BJ (cell line): ENCODE data around the gene C10orf143. TPM values are rescaled to one million over a fixed set of nuclear protein-coding genes. Genes with fewer than 3 reads are reported as not detected.
"Not testable (repeated sequence)": the region's sequence is repeated elsewhere in the genome, so short reads cannot be mapped to it uniquely, and the experiment has no call there.

ENCODE experiments used
- CTCF ChIA-PET: fragments of 350-600 bp; formaldehyde crosslinking; extraction: SDS; loops from one replicate; lab custom pipeline; 2021; ENCODE audit warnings: antibody characterized with exemption, inconsistent platforms; lab: Yijun Ruan, JAX
- POLR2A ChIA-PET: fragments of 300-600 bp; sonication (Branson Sonifier 250); formaldehyde crosslinking; extraction: SDS; loops from one replicate; lab custom pipeline; 2021; ENCODE audit warnings: antibody characterized with exemption; lab: Charles Lee
- DNase-seq: peaks from one replicate; pipeline ENCODE4 v3.0.0-alpha.2; 2011; ENCODE audit warnings: low read depth
- H3K27me3 ChIP-seq: 2 replicates; pipeline ENCODE4 v1.6.0; 2011; ENCODE audit warnings: low read length; ENCODE audit not compliant: control insufficient read depth, insufficient read depth
- H3K36me3 ChIP-seq: 2 replicates; pipeline ENCODE4 v1.5.1; 2011; ENCODE audit warnings: low read length; ENCODE audit not compliant: control insufficient read depth, insufficient read depth
- H3K4me3 ChIP-seq: 2 replicates; pipeline ENCODE4 v1.5.1; 2011; ENCODE audit warnings: low read depth, mild to moderate bottlenecking, control low read depth, low read length
- polyA plus RNA-seq: library from polyadenylated mRNA; depleted of rRNA; stranded (reverse); fragments of >200 nt; gene quantifications from 2 replicates; pipeline ENCODE4 v1.2.3, GENCODE V29; 2011
- TF ChIP-seq, protein P1 (sequence below): IDR thresholded peaks from 2 replicates; pipeline ENCODE4 v1.5.1; 2011; ENCODE audit warnings: low read depth, mild to moderate bottlenecking, control low read depth, inconsistent platforms, low read length, moderate library complexity; ENCODE audit not compliant: insufficient read depth

C10orf143 gene
- polyA plus RNA-seq, 1 experiment = 2.0 TPM

DNA sequence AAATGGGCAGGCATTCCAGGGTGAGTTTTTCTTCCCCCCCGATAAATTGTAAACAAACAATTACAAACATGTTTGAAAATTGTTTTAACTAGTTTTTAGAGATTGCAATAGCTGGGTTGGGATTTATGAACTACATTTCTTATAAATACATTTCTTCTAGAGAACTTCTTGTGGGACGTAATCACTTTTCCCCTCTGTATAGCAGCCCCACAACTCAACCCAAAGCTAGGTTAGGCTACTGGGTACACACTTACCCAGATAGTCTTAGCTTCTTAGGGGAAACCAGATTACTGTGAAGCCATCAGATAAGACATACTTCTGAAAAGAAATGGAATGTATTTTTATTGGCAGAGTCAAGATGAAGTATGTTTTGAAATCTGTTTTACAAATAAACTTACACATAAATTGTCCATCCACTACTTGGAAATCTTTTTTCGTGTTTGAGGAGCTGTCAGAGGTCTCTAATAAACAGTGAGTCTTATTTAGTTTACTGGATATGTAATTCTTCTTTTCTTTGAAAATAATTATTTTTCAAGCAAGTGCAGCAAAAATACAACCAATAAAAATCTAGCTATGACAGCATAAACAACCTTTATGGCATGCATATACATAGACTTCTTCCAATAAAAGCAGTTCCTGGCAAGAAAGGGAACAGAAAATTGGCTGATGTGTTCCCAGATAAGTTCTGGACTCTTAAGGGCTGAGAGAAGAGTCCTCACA, 17.6 kb upstream of the C10orf143 start:
- Histone ChIP-seq H3K36me3 (no peaks in the 10 kb centered on the region), H3K27me3 (peaks cover 3% of the 10 kb centered on the region; the same call in 1 of the 2 replicates), H3K4me3 (no peak overlapping the region)
- DNase-seq = no peak
- CTCF ChIA-PET = interaction anchor here (0.6 to 4.6 kb wide), 11 partner anchors 9 to 1920 kb away, joined by 3 to 32 read pairs (median 4); partner anchors contain the start of genes C10orf143 and GLRX3
- TF ChIP-seq, protein P1, sequence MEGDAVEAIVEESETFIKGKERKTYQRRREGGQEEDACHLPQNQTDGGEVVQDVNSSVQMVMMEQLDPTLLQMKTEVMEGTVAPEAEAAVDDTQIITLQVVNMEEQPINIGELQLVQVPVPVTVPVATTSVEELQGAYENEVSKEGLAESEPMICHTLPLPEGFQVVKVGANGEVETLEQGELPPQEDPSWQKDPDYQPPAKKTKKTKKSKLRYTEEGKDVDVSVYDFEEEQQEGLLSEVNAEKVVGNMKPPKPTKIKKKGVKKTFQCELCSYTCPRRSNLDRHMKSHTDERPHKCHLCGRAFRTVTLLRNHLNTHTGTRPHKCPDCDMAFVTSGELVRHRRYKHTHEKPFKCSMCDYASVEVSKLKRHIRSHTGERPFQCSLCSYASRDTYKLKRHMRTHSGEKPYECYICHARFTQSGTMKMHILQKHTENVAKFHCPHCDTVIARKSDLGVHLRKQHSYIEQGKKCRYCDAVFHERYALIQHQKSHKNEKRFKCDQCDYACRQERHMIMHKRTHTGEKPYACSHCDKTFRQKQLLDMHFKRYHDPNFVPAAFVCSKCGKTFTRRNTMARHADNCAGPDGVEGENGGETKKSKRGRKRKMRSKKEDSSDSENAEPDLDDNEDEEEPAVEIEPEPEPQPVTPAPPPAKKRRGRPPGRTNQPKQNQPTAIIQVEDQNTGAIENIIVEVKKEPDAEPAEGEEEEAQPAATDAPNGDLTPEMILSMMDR = no peak
- POLR2A ChIA-PET = no interaction called here

DNA sequence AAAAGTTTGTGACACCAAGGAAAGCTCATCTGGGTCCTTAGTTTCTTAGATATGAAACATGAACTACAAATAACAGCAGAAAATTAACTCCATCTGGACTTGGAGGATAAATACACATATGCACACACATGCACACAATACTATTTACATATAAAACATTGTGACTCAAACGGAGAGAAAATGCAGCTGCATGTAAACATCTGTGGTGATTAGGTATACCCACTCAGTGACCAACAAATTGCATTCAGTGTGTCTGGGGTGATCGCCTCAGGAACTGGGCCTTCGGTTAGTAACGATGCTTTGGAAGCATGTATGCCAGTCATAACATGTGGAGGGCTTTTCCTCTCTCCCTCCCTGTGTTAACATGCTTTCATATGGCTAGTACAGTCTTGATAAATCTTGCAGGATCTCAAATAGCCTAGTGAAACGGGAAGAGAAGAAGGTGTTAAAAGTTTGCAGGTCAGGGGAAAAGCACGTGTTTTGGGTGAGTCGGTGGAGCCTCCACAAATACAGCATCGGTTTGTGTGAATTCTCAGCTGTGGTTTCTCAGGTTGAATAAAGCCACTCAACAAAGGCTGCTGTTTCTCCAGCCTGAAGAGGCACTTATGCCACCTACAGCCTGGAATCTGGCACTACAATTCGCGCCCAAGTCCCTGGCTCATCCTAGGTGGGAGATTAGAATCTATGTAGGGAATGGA, 16.9 kb upstream of the C10orf143 start:
- ChIA-PET CTCF (interaction anchor here (0.6 to 4.6 kb wide), 13 partner anchors 9 to 1919 kb away, joined by 3 to 32 read pairs (median 4); partner anchors contain the start of genes C10orf143 and GLRX3), POLR2A (no interaction called here)

DNA sequence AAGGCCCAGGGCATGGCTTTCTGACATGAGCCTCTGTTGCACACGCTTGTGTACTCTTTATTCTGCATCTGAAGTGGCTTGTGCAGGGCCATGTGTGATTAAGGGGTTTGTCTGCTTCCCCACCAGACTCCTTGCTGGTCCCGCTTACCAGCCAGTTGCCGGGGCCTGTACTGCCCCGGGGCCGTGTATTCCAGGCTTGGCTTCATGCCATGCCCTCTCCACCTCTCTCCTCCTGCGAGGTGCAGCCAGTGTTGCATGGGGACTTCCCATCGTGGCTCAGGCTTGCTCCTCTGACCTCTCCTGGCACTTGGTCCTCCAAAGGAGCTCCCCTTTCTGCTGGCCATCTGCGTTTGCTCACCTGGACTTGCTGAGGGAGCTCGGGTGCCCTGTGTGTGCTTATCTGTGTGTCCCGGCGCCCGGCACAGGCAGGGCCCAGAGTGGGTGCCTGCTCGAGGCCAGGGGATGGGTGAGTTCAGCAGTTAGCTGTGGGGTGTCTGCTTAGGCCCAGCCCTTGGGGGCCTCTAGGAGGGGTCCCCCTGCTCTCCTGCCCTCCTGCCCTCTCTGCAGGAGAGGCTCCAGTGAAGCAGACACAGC, 11.0 kb upstream of the C10orf143 start:
- DNase-seq = no peak
- TF ChIP-seq, protein P1 = no peak
- peaks cover 2% of the 10 kb centered on the region; the same call in 1 of the 2 replicates for H3K27me3 ChIP-seq
- ChIA-PET POLR2A (no interaction called here), CTCF (no interaction called here)
- H3K36me3 ChIP-seq = no peaks in the 10 kb centered on the region
- no peak overlapping the region for H3K4me3 ChIP-seq

More for the DNA sequence above, 16.9 kb upstream of the C10orf143 start:
- DNase-seq = peak; percentile 20
- TF ChIP-seq, protein P1 = peak; percentile 94
- Histone ChIP-seq H3K36me3 (no peaks in the 10 kb centered on the region), H3K4me3 (no peak overlapping the region), H3K27me3 (peaks cover 3% of the 10 kb centered on the region; the same call in 1 of the 2 replicates)

DNA sequence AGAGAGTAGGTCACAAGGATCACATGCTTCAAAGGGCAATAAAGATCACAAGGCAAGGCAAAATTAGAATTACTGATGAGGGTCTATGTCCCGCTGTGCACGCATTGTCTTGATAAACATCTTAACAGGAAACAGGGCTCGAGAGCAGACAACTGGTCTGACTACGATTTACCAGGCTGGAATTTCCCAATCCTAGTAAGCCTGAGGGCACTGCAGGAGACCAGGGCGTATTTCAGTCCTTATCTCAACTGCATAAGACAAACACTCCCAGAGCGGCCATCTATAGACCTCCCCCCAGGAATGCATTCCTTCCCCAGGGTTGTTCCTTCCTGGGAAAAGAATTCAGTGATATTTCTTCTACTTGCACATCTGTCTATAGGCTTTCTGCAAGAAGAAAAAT, 6.9 kb upstream of the C10orf143 start:
- H3K4me3 ChIP-seq, POLR2A ChIA-PET, DNase-seq, H3K36me3 ChIP-seq, H3K27me3 ChIP-seq: not testable (repeated sequence)
- CTCF ChIA-PET = interaction anchor here (1.4 kb wide), 1 partner anchor 10 kb away, joined by 6 read pairs; no protein-coding TSS in a partner anchor

DNA sequence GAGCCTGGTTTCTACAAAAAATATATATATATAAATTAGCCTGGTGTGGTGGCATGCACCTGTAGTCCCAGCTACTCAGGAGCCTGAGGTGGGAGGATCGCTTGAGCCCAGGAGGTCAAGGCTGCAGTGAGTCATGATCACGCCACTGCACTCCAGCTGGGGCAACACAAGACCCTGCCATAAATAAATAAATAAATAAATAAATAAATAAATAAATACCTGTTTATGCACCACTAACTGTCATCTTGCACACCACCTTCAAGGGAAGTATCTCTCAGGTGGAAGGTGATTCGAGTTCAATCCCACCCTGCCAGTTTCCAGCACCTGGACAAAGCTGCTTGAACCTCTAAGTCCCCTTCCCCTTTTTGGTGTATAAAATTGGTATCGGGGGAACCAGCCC, 6.3 kb upstream of the C10orf143 start:
- H3K36me3 ChIP-seq, H3K4me3 ChIP-seq, H3K27me3 ChIP-seq, POLR2A ChIA-PET, DNase-seq: not testable (repeated sequence)
- CTCF ChIA-PET = interaction anchor here (1.4 kb wide), 1 partner anchor 10 kb away, joined by 6 read pairs; no protein-coding TSS in a partner anchor

DNA sequence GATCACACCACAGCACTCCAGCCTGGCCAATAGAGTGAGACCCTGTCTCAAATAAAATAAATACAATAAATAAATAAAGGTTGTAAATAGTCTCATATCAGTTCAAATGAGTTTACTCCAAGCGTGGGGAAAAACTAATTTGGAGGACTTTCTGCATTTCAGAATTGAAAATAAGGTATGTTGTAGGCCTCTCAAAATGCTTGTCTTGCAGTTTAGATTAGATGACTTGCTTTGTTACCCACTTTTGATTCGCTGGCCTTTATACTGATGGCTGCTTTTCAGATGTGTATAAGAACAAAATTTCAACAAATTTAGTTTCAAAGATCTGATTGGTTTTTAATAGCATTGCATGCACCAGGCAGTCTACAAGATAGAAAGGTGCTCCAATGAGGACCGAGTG, 2.2 kb upstream of the C10orf143 start:
- ChIA-PET CTCF (interaction anchor here (4.8 kb wide), 1 partner anchor 15 kb away, joined by 32 read pairs; no protein-coding TSS in a partner anchor), POLR2A (no interaction called here)
- Histone ChIP-seq H3K4me3 (no peak overlapping the region), H3K27me3 (no peaks in the 10 kb centered on the region), H3K36me3 (no peaks in the 10 kb centered on the region)
- no peak for DNase-seq
- TF ChIP-seq, protein P1 = no peak
